ENCODE results near the gene ENTPD6. TPM values are rescaled to one million over a fixed set of nuclear protein-coding genes. Genes with fewer than 3 reads are reported as not detected.
A peak's percentile ranks its signal among the peaks of the same experiment; 100 is the strongest.

Gene ENTPD6
- total and polyA plus RNA-seq, 2 donors (not counting 1 experiment from before 2014, with no cell fraction given), result 64.4 to 79.8 TPM

DNA sequence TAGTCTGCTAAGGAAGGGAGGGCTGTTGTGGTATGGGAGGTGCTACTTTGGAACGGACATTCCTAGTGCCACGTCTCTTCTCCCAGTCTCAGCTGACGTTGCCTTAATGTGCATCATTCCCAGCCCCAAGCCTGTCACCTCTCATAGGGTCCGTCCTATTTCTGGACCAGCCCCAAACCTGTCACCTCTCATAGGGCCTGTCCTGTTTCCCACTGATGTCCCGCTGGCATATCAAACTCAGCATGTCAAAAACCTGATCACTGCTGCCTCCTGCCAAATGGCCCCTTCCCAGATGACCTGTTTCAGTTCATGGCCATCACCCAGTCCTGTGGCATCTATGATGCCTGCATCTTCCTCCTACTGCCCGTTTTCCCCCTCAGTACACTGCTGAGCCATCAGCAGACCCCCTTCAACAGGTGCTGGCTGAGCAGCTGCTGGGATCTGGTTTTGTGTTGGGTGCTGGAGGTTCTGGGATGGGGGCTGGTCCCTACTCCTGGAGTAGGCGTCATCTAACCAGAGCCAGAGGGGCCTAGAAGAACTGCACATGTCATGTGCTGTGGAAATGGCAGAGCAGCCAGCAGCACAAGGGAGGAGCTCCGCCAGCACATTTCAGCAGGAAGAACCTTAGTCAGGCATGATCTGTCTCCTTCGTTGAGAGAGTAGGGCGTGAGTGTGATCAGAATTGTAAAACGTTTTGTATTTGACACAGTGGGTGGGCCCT, 3.3 kb downstream of the ENTPD6 start:
- POLR2A ChIA-PET, result no interaction called here
- Mint-ChIP-seq H3K4me1 (peaks cover 43% of the 10 kb centered on the region), H3K9me3 (ENCODE audit: insufficient read depth) (no peaks in the 10 kb centered on the region), H3K27ac (peak overlapping the region; percentile 47), H3K27me3 (no peaks in the 10 kb centered on the region), H3K4me3 (no peak overlapping the region)
- no peak for ATAC-seq (ENCODE audit: low read depth)
- intact Hi-C loops (cut with micrococcal nuclease), result loop anchor here (5.0 kb wide), 2 partner anchors 162 to 423 kb away; partner anchors contain the start of gene NANP
- 96% methylated on average over 6 of the region's 11 CpGs for WGBS (ENCODE audit: insufficient coverage)
- Histone ChIP-seq H3K27ac (ENCODE audit: low read length in 2 of 2) (no peak overlapping the region), H3K9me3 (ENCODE audit: control extremely low read depth in 1 of 3, control insufficient read depth in 2 of 3, insufficient read depth in 1 of 3, low read length in 2 of 3) (peaks cover 0 to 4% (median 0%) of the 10 kb centered on the region in 3 donors), H3K4me3 (ENCODE audit: control extremely low read depth in 1 of 5, extremely low read depth in 1 of 5, insufficient read depth in 1 of 5, low read depth in 2 of 5, low read length in 4 of 5) (no peak overlapping the region), H3K4me2 (replicated peaks; ENCODE audit: low read depth, low read length, poor library complexity, severe bottlenecking) (no peak overlapping the region), H3K4me1 (ENCODE audit: control insufficient read depth in 2 of 2, insufficient read depth in 2 of 2, low read length in 2 of 2) (peaks cover 19 to 29% of the 10 kb centered on the region in 2 donors), H3K36me3 (replicated peaks in 1 of 2; ENCODE audit: control extremely low read depth in 1 of 2, control insufficient read depth in 1 of 2, extremely low read depth in 1 of 2, insufficient read depth in 2 of 2, low read length in 1 of 2) (no peaks in the 10 kb centered on the region), H3K9ac (ENCODE audit: low read length) (no peak overlapping the region), H4K20me1 (ENCODE audit: control insufficient read depth, insufficient read depth, low read length, poor library complexity, severe bottlenecking) (peaks cover 6% of the 10 kb centered on the region), H3K27me3 (replicated peaks in 1 of 4; ENCODE audit: control extremely low read depth in 1 of 4, control insufficient read depth in 3 of 4, insufficient read depth in 4 of 4, low read length in 3 of 4) (no peaks in the 10 kb centered on the region), H3K79me2 (ENCODE audit: control insufficient read depth, insufficient read depth, low read length) (peaks cover 27% of the 10 kb centered on the region), H2AFZ (ENCODE audit: insufficient read depth, low read depth, low read length, poor library complexity, severe bottlenecking) (no peak overlapping the region)
- TF ChIP-seq, protein P1, sequence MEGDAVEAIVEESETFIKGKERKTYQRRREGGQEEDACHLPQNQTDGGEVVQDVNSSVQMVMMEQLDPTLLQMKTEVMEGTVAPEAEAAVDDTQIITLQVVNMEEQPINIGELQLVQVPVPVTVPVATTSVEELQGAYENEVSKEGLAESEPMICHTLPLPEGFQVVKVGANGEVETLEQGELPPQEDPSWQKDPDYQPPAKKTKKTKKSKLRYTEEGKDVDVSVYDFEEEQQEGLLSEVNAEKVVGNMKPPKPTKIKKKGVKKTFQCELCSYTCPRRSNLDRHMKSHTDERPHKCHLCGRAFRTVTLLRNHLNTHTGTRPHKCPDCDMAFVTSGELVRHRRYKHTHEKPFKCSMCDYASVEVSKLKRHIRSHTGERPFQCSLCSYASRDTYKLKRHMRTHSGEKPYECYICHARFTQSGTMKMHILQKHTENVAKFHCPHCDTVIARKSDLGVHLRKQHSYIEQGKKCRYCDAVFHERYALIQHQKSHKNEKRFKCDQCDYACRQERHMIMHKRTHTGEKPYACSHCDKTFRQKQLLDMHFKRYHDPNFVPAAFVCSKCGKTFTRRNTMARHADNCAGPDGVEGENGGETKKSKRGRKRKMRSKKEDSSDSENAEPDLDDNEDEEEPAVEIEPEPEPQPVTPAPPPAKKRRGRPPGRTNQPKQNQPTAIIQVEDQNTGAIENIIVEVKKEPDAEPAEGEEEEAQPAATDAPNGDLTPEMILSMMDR (IDR thresholded peaks at IDR 0.05), result no peak
- TF ChIP-seq EZH2 (IDR thresholded peaks at IDR 0.05; ENCODE audit: borderline replicate concordance, insufficient read depth, low read depth, low read length, poor library complexity, severe bottlenecking), result no peak
- CTCF ChIA-PET, result no interaction called here
- DNase-seq, result no peak

Measured in B cell (primary cell).